WI38 (cell line): Measurements from ENCODE around the gene SEMA3E.

Experiments used
- H3K4me3 ChIP-seq: 2 replicates; pipeline ENCODE4 v1.5.1; 2011; ENCODE audit warnings: low read depth, mild to moderate bottlenecking, control low read depth, low read length
- TF ChIP-seq, protein P1 (sequence below): IDR thresholded peaks from 2 replicates; pipeline ENCODE4 v1.5.1; 2012; ENCODE audit warnings: low read depth, mild to moderate bottlenecking, control low read depth, low read length

The SEMA3E gene

DNA sequence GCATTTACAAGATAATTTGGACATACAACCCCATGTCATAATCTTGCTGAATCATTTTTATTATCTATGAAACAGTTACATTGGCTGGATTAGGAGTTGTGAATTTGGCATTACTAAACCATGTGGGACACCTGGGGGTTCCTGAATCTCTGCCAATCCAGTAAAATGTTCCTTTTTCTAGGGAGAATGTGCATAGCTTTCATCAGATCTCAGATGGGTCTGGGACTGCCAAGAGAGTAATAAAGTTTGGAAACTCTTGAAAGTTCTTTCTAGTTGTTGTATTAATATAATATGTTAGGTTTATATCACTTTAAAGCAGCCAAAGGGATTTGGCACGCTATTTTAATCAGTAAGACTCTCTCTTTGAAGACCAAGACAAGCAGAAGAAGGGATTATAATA, 62.7 kb downstream of the SEMA3E start:
- H3K4me3 ChIP-seq: no peak overlapping the region
- TF ChIP-seq, protein P1, sequence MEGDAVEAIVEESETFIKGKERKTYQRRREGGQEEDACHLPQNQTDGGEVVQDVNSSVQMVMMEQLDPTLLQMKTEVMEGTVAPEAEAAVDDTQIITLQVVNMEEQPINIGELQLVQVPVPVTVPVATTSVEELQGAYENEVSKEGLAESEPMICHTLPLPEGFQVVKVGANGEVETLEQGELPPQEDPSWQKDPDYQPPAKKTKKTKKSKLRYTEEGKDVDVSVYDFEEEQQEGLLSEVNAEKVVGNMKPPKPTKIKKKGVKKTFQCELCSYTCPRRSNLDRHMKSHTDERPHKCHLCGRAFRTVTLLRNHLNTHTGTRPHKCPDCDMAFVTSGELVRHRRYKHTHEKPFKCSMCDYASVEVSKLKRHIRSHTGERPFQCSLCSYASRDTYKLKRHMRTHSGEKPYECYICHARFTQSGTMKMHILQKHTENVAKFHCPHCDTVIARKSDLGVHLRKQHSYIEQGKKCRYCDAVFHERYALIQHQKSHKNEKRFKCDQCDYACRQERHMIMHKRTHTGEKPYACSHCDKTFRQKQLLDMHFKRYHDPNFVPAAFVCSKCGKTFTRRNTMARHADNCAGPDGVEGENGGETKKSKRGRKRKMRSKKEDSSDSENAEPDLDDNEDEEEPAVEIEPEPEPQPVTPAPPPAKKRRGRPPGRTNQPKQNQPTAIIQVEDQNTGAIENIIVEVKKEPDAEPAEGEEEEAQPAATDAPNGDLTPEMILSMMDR: no peak

DNA sequence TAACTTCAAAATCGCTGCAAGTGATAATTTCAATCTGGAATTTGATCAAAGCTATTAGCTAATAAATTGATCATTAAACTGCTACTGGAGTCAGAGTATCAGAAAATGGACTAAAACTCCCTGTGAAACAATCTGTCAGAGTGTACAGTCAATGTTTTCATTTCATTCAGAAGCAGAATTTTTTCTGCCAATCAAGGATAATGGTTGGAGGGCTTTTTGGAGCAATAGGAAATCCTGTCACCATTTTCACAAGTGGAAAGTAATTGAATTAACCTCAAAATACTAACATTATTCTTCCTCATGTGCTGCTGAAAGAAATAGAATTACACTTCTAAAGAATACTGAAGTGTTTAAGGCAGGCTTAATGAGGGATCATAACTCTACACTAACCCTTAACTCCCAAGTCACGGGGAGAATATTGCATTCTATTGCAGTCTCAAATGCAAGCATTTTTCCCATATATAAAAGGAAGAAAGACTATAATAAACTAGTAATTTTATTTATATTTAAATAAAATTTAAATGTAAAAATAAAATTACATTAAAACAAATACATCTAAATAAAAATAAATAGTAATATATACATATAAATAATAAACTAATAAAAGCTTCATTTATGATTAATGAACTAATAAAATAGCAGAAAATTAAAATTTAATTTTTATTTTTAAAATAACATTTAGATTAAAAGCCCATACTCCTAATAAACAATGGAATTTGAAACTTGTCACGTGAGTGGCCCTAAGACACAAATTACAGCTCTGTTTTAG, 67.1 kb downstream of the SEMA3E start:
- TF ChIP-seq, protein P1: no peak
- no peak overlapping the region for H3K4me3 ChIP-seq

DNA sequence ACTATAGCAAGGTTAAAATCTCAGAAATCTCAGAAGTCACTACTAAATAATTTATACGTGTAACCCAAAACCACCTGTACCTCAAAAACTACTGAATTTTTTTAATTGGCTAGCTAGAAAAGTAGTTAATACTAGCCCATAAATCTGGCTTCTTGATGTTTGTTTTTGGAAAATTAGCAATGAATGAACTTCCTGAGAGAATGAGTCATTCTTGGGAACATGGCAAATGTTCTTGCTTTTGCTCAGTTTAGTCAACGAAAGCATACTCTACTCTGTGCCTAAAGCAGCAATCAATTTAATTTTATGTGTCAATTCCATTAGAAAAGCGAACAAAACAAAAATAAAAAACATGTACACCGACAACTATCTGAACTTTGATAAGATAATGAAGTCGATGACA, 69.2 kb downstream of the SEMA3E start:
- TF ChIP-seq, protein P1: no peak
- H3K4me3 ChIP-seq: no peak overlapping the region

DNA sequence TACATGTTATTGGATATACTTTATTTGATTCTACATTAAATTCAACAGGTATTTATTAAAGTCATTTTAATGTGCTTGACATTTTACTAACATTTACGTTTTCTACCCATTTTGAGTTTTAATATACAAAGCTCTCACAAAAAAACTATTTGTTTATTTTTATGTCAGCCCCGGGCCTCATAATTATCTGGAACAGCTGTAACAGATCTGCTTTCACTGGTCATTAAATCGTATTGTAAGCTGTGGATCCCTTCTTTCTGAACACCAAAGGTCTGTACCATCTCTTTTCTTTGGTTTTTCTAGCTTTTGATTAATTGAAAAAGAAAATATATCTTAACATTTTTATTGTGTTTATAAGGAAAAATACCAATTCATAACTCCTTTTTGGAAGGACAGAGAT, 73.5 kb downstream of the SEMA3E start:
- H3K4me3 ChIP-seq: no peak overlapping the region
- TF ChIP-seq, protein P1: no peak

DNA sequence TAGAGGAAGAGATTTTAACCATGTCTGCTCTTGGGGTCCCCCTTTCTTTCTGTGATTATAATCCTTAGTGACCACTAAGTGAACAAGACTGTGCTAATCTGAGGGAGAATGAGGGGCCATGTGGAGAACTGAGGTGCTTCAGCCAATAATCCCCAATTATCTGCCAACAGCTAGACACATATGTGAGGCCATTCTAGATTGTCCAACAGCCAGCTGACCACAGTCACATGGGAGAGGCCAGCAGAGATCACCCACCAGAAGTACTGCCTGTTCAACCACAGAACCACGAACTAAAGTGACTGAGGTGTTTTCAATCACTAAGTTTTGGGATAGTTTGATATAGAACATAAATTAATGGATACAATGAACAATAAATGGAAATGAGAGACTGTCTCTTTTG, 74.3 kb downstream of the SEMA3E start:
- TF ChIP-seq, protein P1: no peak
- no peak overlapping the region for H3K4me3 ChIP-seq

DNA sequence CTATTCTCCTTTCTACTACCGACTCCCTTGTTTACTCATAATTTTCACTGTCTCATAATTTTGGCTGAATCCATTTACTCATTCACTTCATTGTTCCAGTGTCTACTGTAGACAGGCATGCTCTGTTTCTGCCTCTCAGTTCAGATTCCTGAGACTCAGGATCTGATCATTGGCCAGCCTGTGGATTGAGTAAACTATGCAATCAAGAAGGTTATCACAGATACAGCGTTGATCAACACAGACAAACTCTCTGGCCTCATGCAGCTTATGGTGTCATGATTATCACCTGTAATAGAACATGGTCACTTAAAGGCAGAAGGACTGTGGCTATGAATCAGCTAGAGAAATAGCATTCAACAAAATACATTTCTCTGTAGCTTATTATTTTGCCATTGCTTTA, 86.0 kb downstream of the SEMA3E start:
- TF ChIP-seq, protein P1: no peak
- H3K4me3 ChIP-seq: no peak overlapping the region

DNA sequence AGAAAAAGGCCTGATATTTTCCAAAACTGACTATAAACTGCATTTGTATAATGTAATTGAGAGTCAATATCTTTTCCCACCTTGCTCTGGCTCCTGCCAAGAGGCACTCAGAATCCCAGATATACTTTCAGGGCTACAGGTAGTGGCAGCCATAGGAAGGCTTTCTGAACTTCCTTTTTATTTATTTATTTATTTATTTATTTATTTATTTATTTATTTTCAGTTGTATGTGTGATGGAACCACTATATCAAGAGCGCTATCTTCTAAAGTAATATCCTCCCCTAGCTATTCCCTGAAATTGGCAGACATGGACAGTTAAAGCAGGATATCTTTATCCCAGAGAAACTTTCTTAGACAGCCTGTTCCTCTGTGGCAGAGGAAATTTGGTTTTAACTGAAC, 86.7 kb downstream of the SEMA3E start:
- TF ChIP-seq, protein P1: no peak
- no peak overlapping the region for H3K4me3 ChIP-seq
